Measurements from ENCODE around the gene SPECC1.

GRCh38 chr17:20010099-20010863 lies 1.1 kb downstream of the SPECC1 start:
- TF ChIP-seq, protein P1, sequence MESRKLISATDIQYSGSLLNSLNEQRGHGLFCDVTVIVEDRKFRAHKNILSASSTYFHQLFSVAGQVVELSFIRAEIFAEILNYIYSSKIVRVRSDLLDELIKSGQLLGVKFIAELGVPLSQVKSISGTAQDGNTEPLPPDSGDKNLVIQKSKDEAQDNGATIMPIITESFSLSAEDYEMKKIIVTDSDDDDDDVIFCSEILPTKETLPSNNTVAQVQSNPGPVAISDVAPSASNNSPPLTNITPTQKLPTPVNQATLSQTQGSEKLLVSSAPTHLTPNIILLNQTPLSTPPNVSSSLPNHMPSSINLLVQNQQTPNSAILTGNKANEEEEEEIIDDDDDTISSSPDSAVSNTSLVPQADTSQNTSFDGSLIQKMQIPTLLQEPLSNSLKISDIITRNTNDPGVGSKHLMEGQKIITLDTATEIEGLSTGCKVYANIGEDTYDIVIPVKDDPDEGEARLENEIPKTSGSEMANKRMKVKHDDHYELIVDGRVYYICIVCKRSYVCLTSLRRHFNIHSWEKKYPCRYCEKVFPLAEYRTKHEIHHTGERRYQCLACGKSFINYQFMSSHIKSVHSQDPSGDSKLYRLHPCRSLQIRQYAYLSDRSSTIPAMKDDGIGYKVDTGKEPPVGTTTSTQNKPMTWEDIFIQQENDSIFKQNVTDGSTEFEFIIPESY (IDR thresholded peaks at IDR 0.05; ENCODE audit: extremely low read depth, insufficient replicate concordance, low read length): no peak
- TF ChIP-seq POLR2A (IDR thresholded peaks at IDR 0.05; ENCODE audit: borderline replicate concordance, extremely low read depth, insufficient read depth, insufficient read length) (no peak), POLR2AphosphoS5 (IDR thresholded peaks at IDR 0.05; ENCODE audit: low read depth, low read length) (no peak), EZH2 (IDR thresholded peaks at IDR 0.05) (no peak), EZH2phosphoT487 (IDR thresholded peaks at IDR 0.05; ENCODE audit: borderline replicate concordance) (no peak), ZNF274 (IDR thresholded peaks at IDR 0.05; ENCODE audit: low read depth, low read length) (no peak)
- TF ChIP-seq, protein P2, sequence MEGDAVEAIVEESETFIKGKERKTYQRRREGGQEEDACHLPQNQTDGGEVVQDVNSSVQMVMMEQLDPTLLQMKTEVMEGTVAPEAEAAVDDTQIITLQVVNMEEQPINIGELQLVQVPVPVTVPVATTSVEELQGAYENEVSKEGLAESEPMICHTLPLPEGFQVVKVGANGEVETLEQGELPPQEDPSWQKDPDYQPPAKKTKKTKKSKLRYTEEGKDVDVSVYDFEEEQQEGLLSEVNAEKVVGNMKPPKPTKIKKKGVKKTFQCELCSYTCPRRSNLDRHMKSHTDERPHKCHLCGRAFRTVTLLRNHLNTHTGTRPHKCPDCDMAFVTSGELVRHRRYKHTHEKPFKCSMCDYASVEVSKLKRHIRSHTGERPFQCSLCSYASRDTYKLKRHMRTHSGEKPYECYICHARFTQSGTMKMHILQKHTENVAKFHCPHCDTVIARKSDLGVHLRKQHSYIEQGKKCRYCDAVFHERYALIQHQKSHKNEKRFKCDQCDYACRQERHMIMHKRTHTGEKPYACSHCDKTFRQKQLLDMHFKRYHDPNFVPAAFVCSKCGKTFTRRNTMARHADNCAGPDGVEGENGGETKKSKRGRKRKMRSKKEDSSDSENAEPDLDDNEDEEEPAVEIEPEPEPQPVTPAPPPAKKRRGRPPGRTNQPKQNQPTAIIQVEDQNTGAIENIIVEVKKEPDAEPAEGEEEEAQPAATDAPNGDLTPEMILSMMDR (IDR thresholded peaks at IDR 0.05 in 2 of 3, conservative IDR thresholded peaks at IDR 0.05 in 1 of 3; ENCODE audit: borderline replicate concordance in 1 of 3, insufficient read depth in 1 of 3, low read depth in 2 of 3, low read length in 2 of 3): peak; percentile 27 to 54 (median 53); a peak in 5 of 6 replicates
- TF ChIP-seq, protein P3, sequence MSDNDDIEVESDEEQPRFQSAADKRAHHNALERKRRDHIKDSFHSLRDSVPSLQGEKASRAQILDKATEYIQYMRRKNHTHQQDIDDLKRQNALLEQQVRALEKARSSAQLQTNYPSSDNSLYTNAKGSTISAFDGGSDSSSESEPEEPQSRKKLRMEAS (IDR thresholded peaks at IDR 0.05): no peak

Measured in HCT116 (cell line).